IPS-18c (cell line): ENCODE results near the gene MAGI1.

Experiments used
- H3K4me3 ChIP-seq: 2 replicates; pipeline ENCODE4 v1.7.0; 2013; ENCODE audit warnings: low read depth, mild to moderate bottlenecking, low read length, moderate library complexity; ENCODE audit not compliant: insufficient read depth
- H3K9me3 ChIP-seq: one replicate; pipeline ENCODE4 v1.6.1; 2013; ENCODE audit warnings: mild to moderate bottlenecking, low read length, moderate library complexity; ENCODE audit not compliant: control insufficient read depth, insufficient read depth

Gene MAGI1

GRCh38 chr3:65687741-65688140 lies 351.0 kb downstream of the MAGI1 start:
- H3K9me3 ChIP-seq: no peaks in the 10 kb centered on the region

GRCh38 chr3:65685621-65686235 lies 353.0 kb downstream of the MAGI1 start:
- H3K9me3 ChIP-seq: no peaks in the 10 kb centered on the region
- H3K4me3 ChIP-seq: no peak overlapping the region

More at GRCh38 chr3:65687741-65688140, 351.0 kb downstream of the MAGI1 start:
- no peak overlapping the region for H3K4me3 ChIP-seq

- H3K9me3 ChIP-seq: no peaks in the 10 kb centered on the region
- H3K4me3 ChIP-seq: no peak overlapping the region
These were observed 360.2 kb downstream of the MAGI1 start for GRCh38 chr3:65678516-65678915.

GRCh38 chr3:65677486-65678010 lies 361.2 kb downstream of the MAGI1 start:
- Histone ChIP-seq H3K9me3 (no peaks in the 10 kb centered on the region), H3K4me3 (no peak overlapping the region)

GRCh38 chr3:65676580-65676979 lies 362.1 kb downstream of the MAGI1 start:
- Histone ChIP-seq H3K4me3 (no peak overlapping the region), H3K9me3 (no peaks in the 10 kb centered on the region)

GRCh38 chr3:65675011-65675410 lies 363.7 kb downstream of the MAGI1 start:
- H3K9me3 ChIP-seq: no peaks in the 10 kb centered on the region
- no peak overlapping the region for H3K4me3 ChIP-seq

- no peaks in the 10 kb centered on the region for H3K9me3 ChIP-seq
- no peak overlapping the region for H3K4me3 ChIP-seq
These were observed 364.5 kb downstream of the MAGI1 start for GRCh38 chr3:65674226-65674625.

GRCh38 chr3:65672871-65673815 lies 365.6 kb downstream of the MAGI1 start:
- no peaks in the 10 kb centered on the region for H3K9me3 ChIP-seq
- no peak overlapping the region for H3K4me3 ChIP-seq

GRCh38 chr3:65672061-65672460 lies 366.7 kb downstream of the MAGI1 start:
- Histone ChIP-seq H3K9me3 (no peaks in the 10 kb centered on the region), H3K4me3 (no peak overlapping the region)

- no peaks in the 10 kb centered on the region for H3K9me3 ChIP-seq
- no peak overlapping the region for H3K4me3 ChIP-seq
These were observed 367.7 kb downstream of the MAGI1 start for GRCh38 chr3:65671004-65671403.

GRCh38 chr3:65669163-65669875 lies 369.4 kb downstream of the MAGI1 start:
- no peaks in the 10 kb centered on the region for H3K9me3 ChIP-seq
- H3K4me3 ChIP-seq: no peak overlapping the region

- no peaks in the 10 kb centered on the region for H3K9me3 ChIP-seq
These were observed 370.8 kb downstream of the MAGI1 start for GRCh38 chr3:65667963-65668362.

GRCh38 chr3:65666448-65667091 lies 372.1 kb downstream of the MAGI1 start:
- no peaks in the 10 kb centered on the region for H3K9me3 ChIP-seq
- H3K4me3 ChIP-seq: no peak overlapping the region

More at GRCh38 chr3:65667963-65668362, 370.8 kb downstream of the MAGI1 start:
- H3K4me3 ChIP-seq: no peak overlapping the region

GRCh38 chr3:65665915-65666314 lies 372.8 kb downstream of the MAGI1 start:
- H3K4me3 ChIP-seq: no peak overlapping the region
- H3K9me3 ChIP-seq: no peaks in the 10 kb centered on the region

GRCh38 chr3:65664931-65665330 lies 373.8 kb downstream of the MAGI1 start:
- H3K4me3 ChIP-seq: no peak overlapping the region

GRCh38 chr3:65664446-65664845 lies 374.3 kb downstream of the MAGI1 start:
- Histone ChIP-seq H3K4me3 (no peak overlapping the region), H3K9me3 (no peaks in the 10 kb centered on the region)

More at GRCh38 chr3:65664931-65665330, 373.8 kb downstream of the MAGI1 start:
- H3K9me3 ChIP-seq: no peaks in the 10 kb centered on the region

- no peaks in the 10 kb centered on the region for H3K9me3 ChIP-seq
- H3K4me3 ChIP-seq: no peak overlapping the region
These were observed 376.6 kb downstream of the MAGI1 start for GRCh38 chr3:65662095-65662494.
